Prostate gland (tissue), 2 donors: ENCODE data around the gene SCN1B.

ENCODE experiments used
- POLR2A ChIP-seq: fragments of 450-650 bp; IDR thresholded peaks from one replicate; pipeline ENCODE4 v1.6.1; 2016; ENCODE audit warnings: antibody characterized with exemption, mild to moderate bottlenecking
- TF ChIP-seq, protein P1 (sequence below), 4 experiments: fragments of 200-600 bp in 2 of 4; fragments of 450-650 bp in 2 of 4; sonication (generic) in 2 of 4; IDR thresholded peaks; 1 replicate in 3 of 4; 2 replicates in 1 of 4; pipeline ENCODE4 v1.5.1; 2016 to 2019; ENCODE audit warnings: antibody characterized with exemption in 4 of 4, mild to moderate bottlenecking in 2 of 4, moderate library complexity in 2 of 4

DNA sequence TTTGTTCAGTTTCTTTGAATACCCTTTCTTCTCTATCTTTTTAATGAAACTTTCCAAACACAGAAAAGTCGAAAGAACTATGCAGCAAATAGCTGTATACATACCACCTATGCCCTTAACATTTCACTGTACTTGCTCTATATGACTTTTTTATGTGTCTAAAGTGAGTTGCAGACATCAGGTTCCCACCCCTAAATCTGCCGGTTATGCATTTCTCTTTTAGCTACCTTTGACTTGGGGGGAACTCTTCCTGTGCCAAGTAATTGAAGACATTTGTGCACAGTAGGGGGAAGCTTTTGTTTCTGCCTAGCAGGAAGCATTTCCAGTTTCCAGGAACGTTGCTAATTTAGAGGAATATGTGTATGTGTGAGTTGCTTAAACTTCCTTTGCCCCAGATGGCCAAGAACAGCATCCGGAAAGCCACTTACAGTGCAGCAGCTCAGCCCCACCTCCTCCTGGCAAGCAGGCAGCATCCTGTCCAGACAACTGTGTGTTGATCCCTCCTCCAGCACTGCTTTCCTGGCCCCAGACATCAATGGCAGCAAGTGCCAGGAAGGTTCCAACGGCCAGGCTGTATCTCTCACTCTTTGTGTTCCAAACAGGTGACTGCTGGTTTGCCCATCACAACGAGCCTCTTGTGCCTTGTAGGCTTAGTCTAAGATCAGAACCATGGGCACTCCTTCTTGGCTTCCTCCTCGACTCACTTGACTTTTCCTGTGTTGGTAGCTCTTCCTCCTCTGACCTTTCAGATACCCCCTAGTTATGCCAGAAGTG is 44.8 kb upstream of the SCN1B start:
- TF ChIP-seq POLR2A: no peak
- TF ChIP-seq, protein P1, sequence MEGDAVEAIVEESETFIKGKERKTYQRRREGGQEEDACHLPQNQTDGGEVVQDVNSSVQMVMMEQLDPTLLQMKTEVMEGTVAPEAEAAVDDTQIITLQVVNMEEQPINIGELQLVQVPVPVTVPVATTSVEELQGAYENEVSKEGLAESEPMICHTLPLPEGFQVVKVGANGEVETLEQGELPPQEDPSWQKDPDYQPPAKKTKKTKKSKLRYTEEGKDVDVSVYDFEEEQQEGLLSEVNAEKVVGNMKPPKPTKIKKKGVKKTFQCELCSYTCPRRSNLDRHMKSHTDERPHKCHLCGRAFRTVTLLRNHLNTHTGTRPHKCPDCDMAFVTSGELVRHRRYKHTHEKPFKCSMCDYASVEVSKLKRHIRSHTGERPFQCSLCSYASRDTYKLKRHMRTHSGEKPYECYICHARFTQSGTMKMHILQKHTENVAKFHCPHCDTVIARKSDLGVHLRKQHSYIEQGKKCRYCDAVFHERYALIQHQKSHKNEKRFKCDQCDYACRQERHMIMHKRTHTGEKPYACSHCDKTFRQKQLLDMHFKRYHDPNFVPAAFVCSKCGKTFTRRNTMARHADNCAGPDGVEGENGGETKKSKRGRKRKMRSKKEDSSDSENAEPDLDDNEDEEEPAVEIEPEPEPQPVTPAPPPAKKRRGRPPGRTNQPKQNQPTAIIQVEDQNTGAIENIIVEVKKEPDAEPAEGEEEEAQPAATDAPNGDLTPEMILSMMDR (IDR thresholded peaks at IDR 0.05): no peak
